SK-N-SH treated with all-trans-retinoic acid at 6 μM for 48 hours (cell line): ENCODE measurements around the gene LSM4.

Experiments used
- ESRRG ChIP-seq: fragments of 250-450 bp; sonication (Bioruptor Pico); IDR thresholded peaks from 2 replicates; pipeline ENCODE4 v1.6.1; 2021; ENCODE audit warnings: mild to moderate bottlenecking
- PATZ1 ChIP-seq: fragments of 250-450 bp; sonication (Bioruptor Pico); IDR thresholded peaks from 2 replicates; pipeline ENCODE4 v1.8.0; 2020; ENCODE audit warnings: mild to moderate bottlenecking, moderate library complexity, borderline replicate concordance
- TOX ChIP-seq: fragments of 250-450 bp; sonication (Bioruptor Pico); IDR thresholded peaks from 2 replicates; pipeline ENCODE4 v1.8.0; 2021; ENCODE audit warnings: mild to moderate bottlenecking, moderate library complexity, borderline replicate concordance
- ZFP3 ChIP-seq: fragments of 250-450 bp; sonication (Bioruptor Pico); IDR thresholded peaks from 2 replicates; pipeline ENCODE4 v1.5.0; 2020; ENCODE audit warnings: mild to moderate bottlenecking, moderate library complexity
- ZNF565 ChIP-seq: fragments of 450-650 bp; formaldehyde crosslinking; conservative IDR thresholded peaks from 2 replicates; pipeline ENCODE4 v1.5.0; 2020; ENCODE audit warnings: low read depth, mild to moderate bottlenecking, moderate library complexity

GRCh38 chr19:18257503-18258470, 65.1 kb downstream of the LSM4 start:
- TF ChIP-seq PATZ1 (no peak), TOX (no peak), ESRRG (CRISPR knock-in tag) (no peak), ZFP3 (no peak), ZNF565 (CRISPR knock-in tag) (no peak)
